Uterine smooth muscle cell (primary cell): Measurements from ENCODE around the gene RICTOR. TPM values are rescaled to one million over a fixed set of nuclear protein-coding genes. Genes with fewer than 3 reads are reported as not detected.

Experiments
- total RNA-seq: library from RNA; depleted of rRNA; stranded (reverse); fragments of >200 nt; gene quantifications from 2 replicates; pipeline ENCODE4 v1.2.3, GENCODE V29; 2014

RICTOR gene, protein sequence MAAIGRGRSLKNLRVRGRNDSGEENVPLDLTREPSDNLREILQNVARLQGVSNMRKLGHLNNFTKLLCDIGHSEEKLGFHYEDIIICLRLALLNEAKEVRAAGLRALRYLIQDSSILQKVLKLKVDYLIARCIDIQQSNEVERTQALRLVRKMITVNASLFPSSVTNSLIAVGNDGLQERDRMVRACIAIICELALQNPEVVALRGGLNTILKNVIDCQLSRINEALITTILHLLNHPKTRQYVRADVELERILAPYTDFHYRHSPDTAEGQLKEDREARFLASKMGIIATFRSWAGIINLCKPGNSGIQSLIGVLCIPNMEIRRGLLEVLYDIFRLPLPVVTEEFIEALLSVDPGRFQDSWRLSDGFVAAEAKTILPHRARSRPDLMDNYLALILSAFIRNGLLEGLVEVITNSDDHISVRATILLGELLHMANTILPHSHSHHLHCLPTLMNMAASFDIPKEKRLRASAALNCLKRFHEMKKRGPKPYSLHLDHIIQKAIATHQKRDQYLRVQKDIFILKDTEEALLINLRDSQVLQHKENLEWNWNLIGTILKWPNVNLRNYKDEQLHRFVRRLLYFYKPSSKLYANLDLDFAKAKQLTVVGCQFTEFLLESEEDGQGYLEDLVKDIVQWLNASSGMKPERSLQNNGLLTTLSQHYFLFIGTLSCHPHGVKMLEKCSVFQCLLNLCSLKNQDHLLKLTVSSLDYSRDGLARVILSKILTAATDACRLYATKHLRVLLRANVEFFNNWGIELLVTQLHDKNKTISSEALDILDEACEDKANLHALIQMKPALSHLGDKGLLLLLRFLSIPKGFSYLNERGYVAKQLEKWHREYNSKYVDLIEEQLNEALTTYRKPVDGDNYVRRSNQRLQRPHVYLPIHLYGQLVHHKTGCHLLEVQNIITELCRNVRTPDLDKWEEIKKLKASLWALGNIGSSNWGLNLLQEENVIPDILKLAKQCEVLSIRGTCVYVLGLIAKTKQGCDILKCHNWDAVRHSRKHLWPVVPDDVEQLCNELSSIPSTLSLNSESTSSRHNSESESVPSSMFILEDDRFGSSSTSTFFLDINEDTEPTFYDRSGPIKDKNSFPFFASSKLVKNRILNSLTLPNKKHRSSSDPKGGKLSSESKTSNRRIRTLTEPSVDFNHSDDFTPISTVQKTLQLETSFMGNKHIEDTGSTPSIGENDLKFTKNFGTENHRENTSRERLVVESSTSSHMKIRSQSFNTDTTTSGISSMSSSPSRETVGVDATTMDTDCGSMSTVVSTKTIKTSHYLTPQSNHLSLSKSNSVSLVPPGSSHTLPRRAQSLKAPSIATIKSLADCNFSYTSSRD (N-terminal part only)
- total RNA-seq = 45.7 and 54.8 TPM in 2 replicates

GRCh38 chr5:39074017-39074814 is at the start of gene RICTOR:
Gene RICTOR (minus strand): TSS chr5:39074399. CDS start chr5:39074377, 22 bp downstream.

Other genes with a start within 250 kb of the RICTOR start
- gene OSMR, start 228.4 kb downstream of the RICTOR start, total RNA-seq = 52.6 and 59.1 TPM in 2 replicates
- gene FYB1, start 145.2 kb upstream of the RICTOR start, total RNA-seq = 0.12 and 0.22 TPM in 2 replicates